HCT116 (cell line): Measurements from ENCODE around the gene RPTOR. TPM values are rescaled to one million over a fixed set of nuclear protein-coding genes. Genes with fewer than 3 reads are reported as not detected.

ENCODE experiments used
- ATAC-seq: fragments of 200-7000 bp; cut with Tn5 transposase; 2 replicates; pipeline ENCODE4 v1.9.1; 2020; ENCODE audit warnings: mild to moderate bottlenecking, moderate library complexity
- BruUV-seq: library from RNA; stranded (reverse); fragments of 400-500 nt; replicated peaks from 2 replicates; lab custom pipeline; 2021; lab: Mats Ljungman, UMichigan
- CTCF ChIA-PET: fragments of 300-600 bp; sonication (Branson Sonifier 250); formaldehyde crosslinking; loops from one replicate; lab custom pipeline; 2021; ENCODE audit warnings: antibody characterized with exemption; lab: Charles Lee
- POLR2A ChIA-PET: fragments of 300-600, 350-600 bp; sonication (Branson Sonifier 250); formaldehyde crosslinking; loops from one replicate; lab custom pipeline; 2021; ENCODE audit warnings: antibody characterized with exemption; lab: Charles Lee
- RAD21 ChIA-PET, 2 experiments: fragments of 300-600 bp; sonication (Branson Sonifier 250); formaldehyde crosslinking; loops; one replicate each; lab custom pipeline; 2023; ENCODE audit warnings: low total read pairs in 2 of 2; ENCODE audit not compliant: uncharacterized antibody in 2 of 2, unreplicated experiment in 2 of 2, low non-redundant PET in 1 of 2; lab: Charles Lee
- DNase-seq: peaks from one replicate; pipeline ENCODE4 v3.0.0-alpha.2; 2010; ENCODE audit warnings: low read depth, low spot score
- H2AFZ ChIP-seq: fragments of 200-600 bp; shearing (Covaris generic), sonication (generic); 2 replicates; pipeline ENCODE4 v1.6.1; 2017; ENCODE audit warnings: low read depth, mixed run types, mixed read lengths, antibody characterized with exemption, low read length; ENCODE audit not compliant: poor library complexity, severe bottlenecking
- H3K27ac ChIP-seq: 2 replicates; pipeline ENCODE4 v1.5.1; 2012; ENCODE audit warnings: low read depth, low read length
- H3K27me3 ChIP-seq: fragments of 200-600 bp; sonication (generic); 2 replicates; pipeline ENCODE4 v1.6.1; 2016; ENCODE audit warnings: mixed run types, low read length, mixed read lengths; ENCODE audit not compliant: insufficient read depth
- H3K36me3 ChIP-seq, 2 experiments: fragments of 200-500 bp in 1 of 2; fragments of 200-600 bp in 1 of 2; sonication (Bioruptor generic) in 1 of 2; sonication (generic) in 1 of 2; 2 replicates each; pipeline versions ENCODE4 v1.5.1 to v1.6.1; 2014 to 2016; ENCODE audit warnings: low read length in 2 of 2, inconsistent platforms in 1 of 2, mixed read lengths in 1 of 2, mixed run types in 1 of 2; ENCODE audit not compliant: insufficient read depth in 2 of 2, control insufficient read depth in 1 of 2
- H3K4me1 ChIP-seq, 2 experiments: fragments of 200-600 bp in 1 of 2; sonication (generic) in 1 of 2; 2 replicates each; pipeline versions ENCODE4 v1.5.1 to v1.6.1; 2012 to 2017; ENCODE audit warnings: low read length in 2 of 2, inconsistent platforms in 1 of 2, mild to moderate bottlenecking in 1 of 2, mixed read lengths in 1 of 2, mixed run types in 1 of 2, moderate library complexity in 1 of 2; ENCODE audit not compliant: insufficient read depth in 2 of 2, control insufficient read depth in 1 of 2
- H3K4me2 ChIP-seq: fragments of 200-600 bp; sonication (generic); 2 replicates; pipeline ENCODE4 v1.6.1; 2017; ENCODE audit warnings: mixed run types, low read length, mixed read lengths
- H3K4me3 ChIP-seq, 2 experiments: fragments of 200-600 bp in 1 of 2; sonication (generic) in 1 of 2; replicated peaks in 1 of 2; 2 replicates each; pipeline ENCODE4 v1.5.1; 2011 to 2016; ENCODE audit warnings: low read length in 2 of 2, control low read depth in 1 of 2, low read depth in 1 of 2, mild to moderate bottlenecking in 1 of 2, mixed read lengths in 1 of 2, mixed run types in 1 of 2
- H3K79me2 ChIP-seq: fragments of 200-600 bp; sonication (generic); 2 replicates; pipeline ENCODE4 v1.6.1; 2017; ENCODE audit warnings: mild to moderate bottlenecking, mixed run types, low read length, moderate library complexity, mixed read lengths; ENCODE audit not compliant: insufficient read depth
- H3K9ac ChIP-seq: fragments of 200-600 bp; sonication (generic); 2 replicates; pipeline ENCODE4 v1.6.1; 2016; ENCODE audit warnings: low read length, mixed read lengths
- H3K9me2 ChIP-seq: fragments of 200-600 bp; sonication (generic), shearing (Covaris generic); 2 replicates; pipeline ENCODE4 v1.6.1; 2017; ENCODE audit warnings: mixed run types, mild to moderate bottlenecking, moderate library complexity; ENCODE audit not compliant: insufficient read depth
- H3K9me3 ChIP-seq, 2 experiments: fragments of 200-500 bp in 1 of 2; fragments of 200-600 bp in 1 of 2; sonication (Bioruptor generic) in 1 of 2; sonication (generic) in 1 of 2; 2 replicates each; pipeline ENCODE4 v1.6.1; 2014 to 2017; ENCODE audit warnings: low read length in 2 of 2, mixed read lengths in 2 of 2, inconsistent platforms in 1 of 2, low read depth in 1 of 2, mild to moderate bottlenecking in 1 of 2, mixed run types in 1 of 2, moderate library complexity in 1 of 2; ENCODE audit not compliant: control insufficient read depth in 1 of 2, insufficient read depth in 1 of 2
- H4K20me1 ChIP-seq: fragments of 200-600 bp; sonication (generic), shearing (Covaris generic); 2 replicates; pipeline ENCODE4 v1.6.1; 2017; ENCODE audit warnings: mixed run types, mild to moderate bottlenecking, moderate library complexity; ENCODE audit not compliant: insufficient read depth
- CEBPB ChIP-seq: IDR thresholded peaks from 2 replicates; pipeline ENCODE4 v1.6.1; 2012; ENCODE audit warnings: low read depth
- ELF1 ChIP-seq: IDR thresholded peaks from 2 replicates; pipeline ENCODE4 v1.6.1; 2012; ENCODE audit warnings: low read depth, borderline replicate concordance
- POLR2A ChIP-seq: IDR thresholded peaks from 2 replicates; pipeline ENCODE4 v1.7.0; 2011; ENCODE audit warnings: borderline replicate concordance; ENCODE audit not compliant: insufficient read depth, insufficient read length; ENCODE audit errors: extremely low read depth
- POLR2AphosphoS5 ChIP-seq: IDR thresholded peaks from 2 replicates; pipeline ENCODE4 v1.6.1; 2011; ENCODE audit warnings: mild to moderate bottlenecking, low read depth, low read length, moderate library complexity
- SP1 ChIP-seq: IDR thresholded peaks from 2 replicates; pipeline ENCODE4 v1.6.1; 2012; ENCODE audit warnings: low read depth
- TCF7L2 ChIP-seq: IDR thresholded peaks from 2 replicates; pipeline ENCODE4 v1.7.0; 2011; ENCODE audit warnings: borderline replicate concordance, inconsistent platforms; ENCODE audit not compliant: insufficient read depth, insufficient read length; ENCODE audit errors: extremely low read depth
- YY1 ChIP-seq: IDR thresholded peaks from 2 replicates; pipeline ENCODE4 v1.6.1; 2011; ENCODE audit warnings: low read length, low read depth, moderate library complexity, mild to moderate bottlenecking; ENCODE audit not compliant: insufficient replicate concordance; ENCODE audit errors: extremely low read depth
- ZBTB33 ChIP-seq: IDR thresholded peaks from 2 replicates; pipeline ENCODE4 v1.6.1; 2011; ENCODE audit warnings: mild to moderate bottlenecking, low read length, moderate library complexity; ENCODE audit not compliant: insufficient replicate concordance; ENCODE audit errors: extremely low read depth
- ZFX ChIP-seq: fragments of 450-650 bp; IDR thresholded peaks from 2 replicates; pipeline ENCODE4 v1.6.1; 2017
- intact Hi-C: fragments of 100-400 bp; cut with micrococcal nuclease; formaldehyde crosslinking; loops from 2 replicates; pipeline ENCODE4 v1.10.0; 2022
- total RNA-seq: library from RNA; stranded (reverse); gene quantifications from one replicate; pipeline ENCODE4 v1.2.1, GENCODE V29; 2021; ENCODE audit not compliant: unreplicated experiment

Gene RPTOR
- total RNA-seq, 1 experiment from 2014 or later: 69.5 TPM

- Histone ChIP-seq H3K27me3 (no peaks in the 10 kb centered on the region), H3K9ac (peak within 1 kb of the TSS; percentile 77), H3K4me3 (peak within 1 kb of the TSS; percentile 80 to 92), H4K20me1 (no peaks in the 10 kb centered on the region), H3K4me1 (peaks cover 29 to 46% of the 10 kb centered on the region in 2 experiments), H3K9me3 (no peaks in the 10 kb centered on the region), H3K27ac (peak within 1 kb of the TSS; percentile 88), H3K79me2 (peaks cover 9% of the 10 kb centered on the region; the same call in 1 of the 2 replicates), H3K36me3 (peaks cover 4 to 12% of the 10 kb centered on the region in 2 experiments; a peak in 3 of 4 replicates), H2AFZ (peak within 1 kb of the TSS; percentile 98), H3K4me2 (peak within 1 kb of the TSS; percentile 92), H3K9me2 (no peaks in the 10 kb centered on the region)
- TF ChIP-seq POLR2A (peak; percentile 31), POLR2AphosphoS5 (peak; percentile 68), TCF7L2 (peak; percentile 69), SP1 (no peak), CEBPB (no peak), ZBTB33 (peak; percentile 95), ZFX (peak; percentile 93; the same call in 1 of the 2 replicates), YY1 (peak; percentile 84), ELF1 (no peak)
- intact Hi-C loops: loop anchor here (1.0 kb wide), 1 partner anchor 110 kb away; no protein-coding TSS in a partner anchor
- peak; percentile 76 for DNase-seq
- RAD21 ChIA-PET: no interaction called here
- POLR2A ChIA-PET: interaction anchor here (0.9 to 2.0 kb wide), 2 partner anchors 125 to 248 kb away, joined by 4 read pairs; partner anchors contain the start of genes NDUFAF8 and TEPSIN
- BruUV-seq: no TSS peak
- ATAC-seq: peak; percentile 56
- CTCF ChIA-PET: interaction anchor here (0.9 to 1.8 kb wide), 3 partner anchors 10 to 565 kb away, joined by 3 to 4 read pairs (median 3); no protein-coding TSS in a partner anchor
Measured at GRCh38 chr17:80991645-80992076, 447.0 kb downstream of the RPTOR start, which contains the start of gene CHMP6. Gene CHMP6 (plus strand): TSS chr17:80991841. CDS start chr17:80991919, 78 bp downstream.
